GM19467 (cell line): Measurements from ENCODE around the gene TRPM3.

ENCODE experiments used
- ATAC-seq: cut with Tn5 transposase; IDR thresholded peaks from one replicate; pipeline ENCODE4 v1.9.1; 2021; ENCODE audit warnings: mild to moderate bottlenecking, moderate library complexity; ENCODE audit not compliant: unreplicated experiment

Gene TRPM3

GRCh38 chr9:70499621-70500020 lies 621.8 kb downstream of the TRPM3 start:
- no peak for ATAC-seq

GRCh38 chr9:70498866-70499265 lies 622.6 kb downstream of the TRPM3 start:
- ATAC-seq, result no peak

DNA sequence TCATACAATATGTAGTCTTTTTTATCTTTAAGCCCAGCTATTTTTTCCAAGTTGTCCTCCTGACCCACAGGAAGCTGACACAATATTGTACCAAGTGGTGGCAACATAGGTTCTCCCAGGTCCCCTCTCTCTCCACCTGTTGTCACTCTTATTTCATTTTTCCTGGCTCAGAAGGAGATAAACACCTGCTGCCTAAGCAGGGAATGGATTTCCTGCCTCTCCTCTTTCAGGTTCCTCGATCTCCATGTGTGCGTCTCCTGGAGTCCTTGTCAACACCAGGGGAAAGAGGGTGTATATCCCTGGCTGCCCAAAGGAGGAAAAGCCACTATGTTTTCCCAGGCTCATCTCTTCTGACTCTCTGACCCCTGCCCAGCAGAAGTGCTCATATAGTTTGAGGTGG lies 625.2 kb downstream of the TRPM3 start:
- no peak for ATAC-seq

GRCh38 chr9:70495514-70495913 lies 625.9 kb downstream of the TRPM3 start:
- no peak for ATAC-seq

DNA sequence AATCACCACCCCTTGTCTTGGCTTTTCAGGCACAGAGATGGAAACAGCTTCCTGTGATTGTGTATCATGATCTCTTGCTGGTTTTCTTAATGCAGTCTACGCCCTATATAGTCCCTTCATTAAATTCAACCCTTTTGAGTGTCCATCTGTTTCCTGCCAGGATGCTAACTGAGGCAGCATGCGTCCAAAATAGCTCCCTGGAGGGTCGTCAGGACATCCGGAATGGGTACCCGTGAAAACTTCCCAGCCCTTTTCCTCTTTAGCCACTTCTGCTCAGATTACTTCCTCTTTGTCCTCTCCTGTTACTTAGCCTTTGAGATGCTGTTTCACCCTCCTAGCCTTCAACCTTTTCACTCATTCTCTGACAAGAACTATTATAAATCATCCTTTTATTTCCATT lies 627.2 kb downstream of the TRPM3 start:
- no peak for ATAC-seq

- ATAC-seq, result no peak
Measured at GRCh38 chr9:70493029-70493428, 628.4 kb downstream of the TRPM3 start.

- no peak for ATAC-seq
Measured at GRCh38 chr9:70492319-70492777, 629.1 kb downstream of the TRPM3 start.

DNA sequence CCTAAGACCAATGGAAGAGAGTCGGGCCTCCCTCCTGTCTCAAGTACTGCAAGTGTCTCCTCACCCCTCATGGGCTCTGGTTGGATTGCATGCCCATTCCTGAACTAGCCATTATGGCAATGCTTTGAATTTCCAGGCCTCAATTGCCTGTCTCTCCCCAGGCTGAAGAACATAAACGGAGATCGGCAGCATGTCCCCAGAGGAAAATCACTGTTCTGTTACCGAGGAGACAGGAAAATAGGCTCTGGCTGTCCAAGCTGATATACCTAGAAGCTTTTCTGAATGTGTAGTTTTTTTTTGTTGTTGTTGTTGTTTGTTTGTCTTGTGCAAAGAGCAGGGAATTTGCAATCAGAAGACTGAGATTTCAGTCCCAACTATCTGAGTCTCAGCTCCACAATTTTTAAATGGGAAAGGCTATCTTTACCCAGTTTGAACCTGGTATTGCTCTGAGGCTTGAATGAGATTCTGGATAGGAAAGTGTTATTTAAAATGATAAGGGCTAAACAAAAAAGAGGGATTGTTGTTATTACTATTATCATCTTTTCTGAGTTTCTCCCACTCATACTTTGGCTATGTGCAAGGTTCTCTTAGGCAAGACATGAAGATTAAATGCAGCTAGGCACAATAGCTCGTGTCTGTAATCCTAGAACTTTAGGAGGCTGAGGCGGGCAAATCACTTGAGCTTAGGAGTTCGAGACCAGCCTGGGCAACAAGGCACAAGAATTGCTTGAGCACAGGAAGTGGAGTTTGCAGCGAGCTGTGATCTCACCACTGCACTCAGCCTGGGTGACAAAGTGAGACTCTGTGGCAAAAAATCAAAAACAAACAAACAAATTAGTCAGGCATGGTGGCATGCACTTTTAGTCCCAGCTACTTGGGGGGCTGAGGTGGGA lies 629.7 kb downstream of the TRPM3 start:
- no peak for ATAC-seq

GRCh38 chr9:70490478-70490877 lies 630.9 kb downstream of the TRPM3 start:
- no peak for ATAC-seq

DNA sequence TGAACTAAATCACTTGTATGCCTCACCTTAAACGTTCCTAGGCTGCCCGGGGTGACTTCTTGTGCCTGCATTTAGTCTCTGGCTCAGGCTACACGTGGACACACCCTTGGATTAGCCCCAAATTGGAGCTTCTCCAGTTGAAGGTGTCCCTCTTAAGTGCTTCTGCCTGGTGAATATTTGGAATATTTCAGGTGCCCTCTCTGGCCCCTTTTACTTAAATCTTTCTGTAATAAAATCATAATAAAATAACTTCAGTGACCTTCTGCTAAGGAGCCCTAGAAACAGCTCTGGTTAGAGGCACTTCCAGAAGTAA lies 632.7 kb downstream of the TRPM3 start:
- no peak for ATAC-seq

- ATAC-seq, result no peak
Measured at GRCh38 chr9:70488098-70488792, 633.2 kb downstream of the TRPM3 start.

GRCh38 chr9:70486127-70486526 lies 635.3 kb downstream of the TRPM3 start:
- no peak for ATAC-seq

DNA sequence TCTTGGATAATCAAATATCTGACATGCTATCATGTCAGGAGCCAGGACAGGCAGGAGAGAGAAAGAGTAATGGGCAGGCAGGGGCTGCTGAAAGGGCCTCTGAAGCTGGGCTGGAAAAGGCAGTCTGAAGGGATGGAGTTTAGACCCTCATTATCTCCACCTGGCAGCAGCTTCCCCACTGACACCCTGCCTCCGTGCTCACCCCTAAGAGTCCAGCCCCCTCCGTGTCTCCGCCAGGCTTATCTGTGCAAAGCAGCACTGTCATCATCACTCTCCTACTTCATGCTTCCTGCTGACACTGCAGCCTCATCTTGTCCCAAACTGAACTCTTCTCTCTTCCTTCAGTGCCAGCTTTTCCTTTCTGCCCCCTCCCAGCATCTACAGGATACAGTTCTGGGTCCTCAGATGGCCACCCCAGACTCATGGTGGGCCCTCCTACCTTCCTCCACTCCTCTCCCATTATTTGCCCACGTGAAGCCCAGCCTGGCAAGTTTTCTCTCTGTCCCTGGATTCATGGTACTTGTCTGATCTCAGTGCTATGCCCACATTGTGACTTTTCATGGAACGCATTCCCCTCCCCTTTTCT lies 636.1 kb downstream of the TRPM3 start:
- ATAC-seq, result no peak

DNA sequence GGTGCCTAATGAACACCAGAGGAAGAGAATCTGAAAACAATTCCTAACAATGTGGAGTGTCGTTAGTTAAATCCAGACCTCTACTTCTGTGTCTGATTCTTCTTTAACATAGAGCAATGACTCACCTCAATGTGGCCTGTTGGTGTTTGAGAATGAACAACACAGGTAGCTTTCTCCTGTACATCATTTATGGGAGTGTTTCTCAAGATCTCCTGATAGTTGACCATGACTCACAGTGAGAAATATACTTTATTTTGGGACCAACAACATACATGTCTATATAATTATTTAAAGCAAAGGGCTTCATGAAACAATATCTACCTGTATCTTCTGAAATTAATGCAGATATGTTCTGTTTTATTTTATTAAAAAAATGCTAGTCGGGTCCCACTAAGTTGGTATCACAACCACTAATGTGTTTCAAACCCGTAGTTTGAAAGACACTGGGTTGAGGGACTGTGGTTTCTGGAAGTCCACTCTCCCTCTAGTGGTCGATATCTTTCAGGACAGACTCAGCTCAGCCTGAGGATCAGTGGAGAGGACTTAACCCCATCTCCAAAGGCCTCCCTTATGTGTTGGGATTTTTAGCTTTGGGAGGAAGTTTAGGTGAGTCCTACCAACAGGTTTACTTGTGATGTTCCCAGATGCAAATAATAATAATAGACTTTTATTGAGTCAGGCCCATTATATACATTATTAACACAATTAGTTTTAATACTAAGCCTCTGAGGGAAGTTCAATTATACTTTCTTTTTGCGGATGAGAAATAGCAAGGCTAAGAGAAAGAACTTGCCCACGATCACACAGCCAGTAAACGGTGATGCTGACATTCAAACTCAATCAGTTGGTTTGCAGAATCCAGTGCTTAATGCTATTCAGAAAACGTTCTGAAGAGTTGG lies 636.9 kb downstream of the TRPM3 start:
- peak; percentile 79 for ATAC-seq

DNA sequence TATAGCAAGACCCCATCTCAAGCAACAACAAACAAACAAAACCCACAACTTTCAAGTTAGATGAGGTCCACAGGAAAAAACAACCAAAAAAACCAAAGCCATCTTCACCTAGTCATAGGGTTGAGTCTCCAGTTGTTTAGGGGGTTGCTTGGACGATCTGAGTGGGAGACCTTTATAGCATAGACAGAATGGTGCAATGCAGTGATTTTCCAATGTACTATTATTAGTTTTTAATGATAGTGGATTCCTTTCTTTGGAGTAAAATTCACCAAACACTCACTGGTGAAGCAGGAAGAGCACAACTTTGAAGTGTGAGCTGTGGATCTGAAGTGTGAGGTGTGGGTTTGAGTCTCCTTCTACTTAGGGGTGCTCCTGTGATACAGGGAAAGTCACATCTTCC lies 640.0 kb downstream of the TRPM3 start:
- ATAC-seq, result no peak

GRCh38 chr9:70480405-70480980 lies 640.9 kb downstream of the TRPM3 start:
- no peak for ATAC-seq

DNA sequence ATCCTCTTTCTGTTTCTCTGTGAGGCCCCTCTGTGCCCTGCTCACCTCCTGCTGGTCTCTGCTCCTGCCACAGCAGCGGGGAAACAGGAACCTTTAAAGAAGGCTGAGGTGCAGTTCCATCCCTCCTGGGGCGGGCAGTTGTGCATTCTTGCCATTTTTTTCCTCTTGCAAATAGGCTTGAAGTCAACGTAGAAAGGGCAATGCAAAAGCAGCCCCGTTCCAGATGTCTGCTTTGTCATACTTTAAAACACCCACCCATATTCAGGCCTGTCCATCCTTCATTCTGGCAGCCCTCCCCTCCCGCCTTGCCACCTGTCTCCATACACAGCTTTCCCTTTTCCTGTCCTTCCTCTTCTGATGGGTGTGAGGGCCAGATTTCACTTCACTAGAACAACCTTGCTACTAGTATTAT lies 641.5 kb downstream of the TRPM3 start:
- ATAC-seq, result no peak
